Measurements from ENCODE around the gene COG4.

Gene COG4

GRCh38 chr16:70511833-70512232 lies 11.5 kb downstream of the COG4 start:
- H3K4me3 ChIP-seq (ENCODE audit: low read length), result no peak overlapping the region
- TF ChIP-seq ZNF274 (IDR thresholded peaks at IDR 0.05; ENCODE audit: low read depth, low read length), result no peak

DNA sequence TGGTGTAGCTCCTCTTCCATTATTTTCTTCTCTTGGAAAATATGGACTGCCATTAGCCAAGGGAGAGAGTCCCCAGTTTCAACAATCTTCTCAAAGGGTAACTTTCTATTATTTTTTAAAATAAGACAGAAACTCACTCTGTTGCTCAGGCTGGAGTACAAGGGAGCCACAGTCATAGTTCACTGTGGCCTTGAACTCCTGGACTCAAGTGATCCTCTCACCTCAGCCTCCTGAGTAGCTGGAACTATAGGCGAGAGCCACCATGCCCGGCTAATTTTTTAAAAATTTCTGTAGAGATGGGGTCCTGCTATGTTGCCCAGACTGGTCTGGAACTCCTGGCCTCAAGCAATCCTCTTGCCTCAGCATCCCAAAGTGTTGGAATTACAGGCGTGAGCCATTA lies 13.1 kb downstream of the COG4 start:
- TF ChIP-seq ZNF274 (IDR thresholded peaks at IDR 0.05; ENCODE audit: low read depth, low read length), result no peak
- H3K4me3 ChIP-seq (ENCODE audit: low read length), result no peak overlapping the region

- no peak overlapping the region for H3K4me3 ChIP-seq (ENCODE audit: low read length)
- no peak for TF ChIP-seq ZNF274 (IDR thresholded peaks at IDR 0.05; ENCODE audit: low read depth, low read length)
These were observed 14.6 kb downstream of the COG4 start for GRCh38 chr16:70508752-70509151.

- H3K4me3 ChIP-seq (ENCODE audit: low read length), result no peak overlapping the region
- TF ChIP-seq ZNF274 (IDR thresholded peaks at IDR 0.05; ENCODE audit: low read depth, low read length), result no peak
These were observed 26.8 kb downstream of the COG4 start for GRCh38 chr16:70496513-70496912.

- no peak for TF ChIP-seq ZNF274 (IDR thresholded peaks at IDR 0.05; ENCODE audit: low read depth, low read length)
- no peak overlapping the region for H3K4me3 ChIP-seq (ENCODE audit: low read length)
These were observed 27.8 kb downstream of the COG4 start for GRCh38 chr16:70495425-70496182.

- H3K4me3 ChIP-seq (ENCODE audit: low read length), result no peak overlapping the region
- TF ChIP-seq ZNF274 (IDR thresholded peaks at IDR 0.05; ENCODE audit: low read depth, low read length), result no peak
These were observed 28.6 kb downstream of the COG4 start for GRCh38 chr16:70494777-70495176.

DNA sequence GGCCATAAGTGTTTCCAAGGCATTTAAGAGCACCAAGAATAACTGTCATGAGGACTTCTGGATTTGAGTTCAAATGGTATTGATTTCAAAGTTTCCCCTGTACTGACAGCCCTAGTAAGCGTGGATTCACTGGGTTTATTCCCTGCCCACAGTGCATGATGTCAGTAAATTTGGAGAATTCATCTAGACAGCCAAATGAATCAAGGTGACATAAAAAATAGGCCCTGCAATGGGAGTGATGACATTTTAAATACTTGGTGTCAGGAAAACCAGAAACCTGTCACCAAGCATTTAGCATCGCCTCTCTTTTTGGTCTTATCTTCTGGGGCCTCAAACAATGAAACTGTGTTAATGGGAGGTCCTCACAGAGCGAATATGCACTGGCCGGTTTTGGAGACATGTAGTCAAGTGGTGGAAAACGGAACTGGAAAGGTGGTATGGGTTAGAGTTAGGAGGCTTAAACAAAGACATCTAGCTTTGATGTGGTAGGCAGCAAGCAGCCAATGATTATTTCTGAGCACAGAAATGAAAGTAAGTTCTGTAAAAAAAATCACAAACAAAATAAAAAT lies 29.1 kb downstream of the COG4 start:
- no peak for TF ChIP-seq ZNF274 (IDR thresholded peaks at IDR 0.05; ENCODE audit: low read depth, low read length)
- no peak overlapping the region for H3K4me3 ChIP-seq (ENCODE audit: low read length)

DNA sequence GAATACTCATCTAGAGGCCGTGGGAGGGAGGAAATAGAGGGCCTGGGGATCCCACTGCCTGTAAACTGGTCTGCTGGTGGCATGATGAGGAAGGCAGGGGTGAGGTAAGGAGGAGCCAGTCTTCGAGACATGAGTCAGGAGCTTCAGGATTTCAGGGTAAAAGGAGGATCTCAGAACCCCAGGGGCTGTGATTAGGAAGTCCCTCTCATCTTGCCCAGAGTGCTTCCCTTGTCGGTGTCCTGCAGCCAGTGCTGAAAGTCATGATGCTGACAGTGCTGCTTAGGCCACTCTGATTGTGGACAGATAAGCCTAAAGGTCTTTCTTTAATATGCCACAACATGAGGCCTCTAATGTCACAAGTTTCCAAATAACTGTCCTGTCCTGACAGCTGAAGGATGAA lies 29.6 kb downstream of the COG4 start:
- no peak for TF ChIP-seq ZNF274 (IDR thresholded peaks at IDR 0.05; ENCODE audit: low read depth, low read length)
- H3K4me3 ChIP-seq (ENCODE audit: low read length), result no peak overlapping the region

GRCh38 chr16:70490261-70490660 lies 33.1 kb downstream of the COG4 start:
- no peak for TF ChIP-seq ZNF274 (IDR thresholded peaks at IDR 0.05; ENCODE audit: low read depth, low read length)
- H3K4me3 ChIP-seq (ENCODE audit: low read length), result no peak overlapping the region

DNA sequence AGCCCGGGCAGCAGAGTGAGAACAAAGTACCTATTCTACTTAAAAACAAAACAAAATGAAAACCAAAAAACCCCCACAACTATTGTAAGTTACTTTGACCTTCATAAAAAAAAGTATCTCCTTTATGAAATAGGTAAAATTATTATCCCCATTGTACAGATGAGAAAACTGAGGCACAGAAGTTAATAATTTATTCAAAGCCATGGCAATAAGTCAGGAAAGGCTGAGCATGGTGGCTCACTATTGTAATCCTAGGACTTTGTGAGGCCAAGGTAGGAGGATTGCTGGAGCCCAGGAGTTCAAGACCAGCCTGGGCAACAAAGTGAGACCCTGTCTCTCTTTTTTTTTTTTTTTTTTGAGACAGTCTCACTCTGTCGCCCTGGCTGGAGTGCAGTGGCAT lies 38.5 kb downstream of the COG4 start:
- no peak for TF ChIP-seq ZNF274 (IDR thresholded peaks at IDR 0.05; ENCODE audit: low read depth, low read length)
- no peak overlapping the region for H3K4me3 ChIP-seq (ENCODE audit: low read length)

DNA sequence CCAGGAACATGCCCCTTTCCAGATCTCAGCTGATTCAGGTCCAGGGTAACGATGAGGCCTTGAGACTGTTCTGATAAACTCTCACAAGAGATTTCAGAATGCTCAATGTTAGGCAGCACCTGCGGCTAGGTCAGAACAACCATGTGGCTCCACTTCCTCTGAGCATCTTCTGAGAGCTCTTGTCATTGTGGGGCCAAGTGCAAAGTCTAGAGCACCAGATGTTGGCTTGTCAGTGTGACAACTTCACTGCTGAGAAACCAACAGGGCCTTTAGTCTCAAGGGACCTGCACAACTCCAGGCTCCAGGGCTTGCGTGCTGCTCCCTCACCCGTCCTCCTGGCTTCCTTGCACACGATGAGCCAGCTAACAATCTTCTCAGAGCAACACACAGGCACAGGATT lies 39.9 kb downstream of the COG4 start:
- TF ChIP-seq ZNF274 (IDR thresholded peaks at IDR 0.05; ENCODE audit: low read depth, low read length), result no peak
- no peak overlapping the region for H3K4me3 ChIP-seq (ENCODE audit: low read length)

DNA sequence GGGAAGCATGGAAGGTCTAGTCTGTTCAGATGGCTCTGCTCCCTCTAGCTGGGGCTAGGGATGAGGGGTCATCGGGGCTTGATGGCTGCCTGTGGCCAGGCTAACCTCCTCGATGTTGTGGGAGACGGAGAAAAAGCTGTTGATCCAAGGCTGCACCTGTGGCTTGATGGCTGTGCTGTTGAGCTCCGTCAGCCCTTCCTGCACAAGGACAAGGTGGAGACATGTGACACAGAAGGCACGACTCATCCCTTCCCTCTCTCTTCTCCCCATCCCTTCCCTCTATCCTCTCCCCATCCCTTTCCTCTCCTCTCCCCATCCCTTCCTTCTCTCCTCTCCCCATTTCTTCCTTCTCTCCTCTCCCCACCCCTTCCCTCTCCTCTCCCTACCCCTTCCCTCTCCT lies 40.7 kb downstream of the COG4 start:
- H3K4me3 ChIP-seq (ENCODE audit: low read length), result no peak overlapping the region
- no peak for TF ChIP-seq ZNF274 (IDR thresholded peaks at IDR 0.05; ENCODE audit: low read depth, low read length)

DNA sequence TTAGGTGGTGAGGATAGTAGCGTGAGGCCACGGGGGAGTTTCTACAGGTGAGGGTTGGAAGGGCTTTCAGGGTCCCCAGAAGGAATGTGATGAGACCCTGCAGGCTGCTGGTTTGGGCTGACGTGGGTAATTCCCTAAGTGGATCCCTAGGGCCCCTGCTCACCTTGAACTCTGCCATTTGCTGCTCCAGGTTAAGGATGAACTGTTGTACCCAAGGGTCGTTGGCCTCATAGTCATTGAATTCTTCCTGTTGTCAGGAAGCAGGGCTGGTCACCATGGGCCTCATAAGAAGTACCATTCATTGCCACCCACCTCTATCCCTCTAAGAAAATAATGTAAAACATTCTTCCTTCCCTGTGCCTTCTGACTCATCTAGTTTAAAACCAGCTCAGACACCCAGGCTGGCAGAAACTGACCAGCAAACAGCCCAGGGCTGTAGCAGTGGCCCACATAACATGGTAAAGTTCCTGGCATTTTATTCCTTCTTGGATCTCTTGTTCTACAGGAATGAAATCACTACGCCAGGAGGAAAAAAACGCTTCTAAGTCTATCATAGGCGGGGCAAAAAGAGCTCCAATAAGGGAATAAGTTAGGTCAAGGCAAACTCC lies 41.3 kb downstream of the COG4 start:
- no peak for TF ChIP-seq ZNF274 (IDR thresholded peaks at IDR 0.05; ENCODE audit: low read depth, low read length)

DNA sequence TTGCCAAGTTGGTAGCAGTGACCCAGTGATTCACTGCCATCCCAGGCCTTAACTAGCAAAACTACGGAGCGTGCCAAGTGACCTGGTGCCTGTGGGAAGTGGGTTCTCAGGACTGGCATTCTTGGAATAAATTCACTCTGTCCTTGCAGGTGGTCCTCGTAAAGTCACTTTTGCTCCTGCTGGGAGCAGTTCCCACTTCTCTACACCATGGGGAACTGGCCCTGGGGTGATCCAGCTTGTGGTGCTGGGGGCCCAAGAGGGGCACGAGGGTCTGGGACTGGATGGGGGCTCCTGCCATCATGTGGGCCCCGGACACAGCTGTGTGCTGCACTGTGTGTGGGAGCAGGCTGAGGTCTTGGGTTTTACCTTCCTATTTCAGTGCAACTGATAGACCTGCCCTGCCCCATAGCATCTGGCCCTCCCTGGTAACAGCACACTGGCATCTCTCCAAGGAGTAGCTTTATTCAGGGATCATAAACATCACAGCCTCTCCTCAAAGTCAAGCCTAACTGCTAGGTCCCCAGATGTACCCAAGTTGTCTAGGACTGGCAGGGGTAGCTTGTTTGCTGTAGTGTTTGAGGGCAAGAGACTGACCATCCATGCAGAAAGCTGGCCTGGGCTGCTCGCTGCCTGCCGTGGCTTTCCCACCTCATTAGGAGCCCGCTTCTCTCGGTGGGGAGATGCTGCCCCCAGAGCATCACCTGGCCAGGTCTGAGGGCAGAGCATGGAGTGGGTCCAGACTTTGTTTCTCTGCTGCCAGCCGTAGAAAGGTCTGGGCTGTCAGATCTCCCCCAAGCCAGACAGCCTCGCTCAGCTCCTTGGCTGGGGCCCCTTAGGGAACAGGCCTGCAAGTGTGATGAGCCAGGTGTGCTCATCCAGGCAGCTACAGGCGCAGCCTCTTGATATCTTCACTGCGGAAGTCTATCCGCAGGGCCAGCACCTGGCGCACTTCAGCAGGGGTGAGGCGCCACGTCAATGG lies 42.9 kb downstream of the COG4 start:
- no peak for TF ChIP-seq ZNF274 (IDR thresholded peaks at IDR 0.05; ENCODE audit: low read depth, low read length)
- H3K4me3 ChIP-seq (ENCODE audit: low read length), result no peak overlapping the region

More for the DNA sequence above, 41.3 kb downstream of the COG4 start:
- no peak overlapping the region for H3K4me3 ChIP-seq (ENCODE audit: low read length)
